NCI-H2107 treated with DMSO at 0.1 percent for 48 hours (cell line): ENCODE data around the gene DYNC1H1.
A peak's percentile ranks its signal among the peaks of the same experiment; 100 is the strongest.

Experiments
- DNase-seq: peaks from one replicate; lab custom pipeline; 2025; ENCODE audit not compliant: unreplicated experiment; lab: John Stamatoyannopoulos, UW

DYNC1H1 gene

DNA sequence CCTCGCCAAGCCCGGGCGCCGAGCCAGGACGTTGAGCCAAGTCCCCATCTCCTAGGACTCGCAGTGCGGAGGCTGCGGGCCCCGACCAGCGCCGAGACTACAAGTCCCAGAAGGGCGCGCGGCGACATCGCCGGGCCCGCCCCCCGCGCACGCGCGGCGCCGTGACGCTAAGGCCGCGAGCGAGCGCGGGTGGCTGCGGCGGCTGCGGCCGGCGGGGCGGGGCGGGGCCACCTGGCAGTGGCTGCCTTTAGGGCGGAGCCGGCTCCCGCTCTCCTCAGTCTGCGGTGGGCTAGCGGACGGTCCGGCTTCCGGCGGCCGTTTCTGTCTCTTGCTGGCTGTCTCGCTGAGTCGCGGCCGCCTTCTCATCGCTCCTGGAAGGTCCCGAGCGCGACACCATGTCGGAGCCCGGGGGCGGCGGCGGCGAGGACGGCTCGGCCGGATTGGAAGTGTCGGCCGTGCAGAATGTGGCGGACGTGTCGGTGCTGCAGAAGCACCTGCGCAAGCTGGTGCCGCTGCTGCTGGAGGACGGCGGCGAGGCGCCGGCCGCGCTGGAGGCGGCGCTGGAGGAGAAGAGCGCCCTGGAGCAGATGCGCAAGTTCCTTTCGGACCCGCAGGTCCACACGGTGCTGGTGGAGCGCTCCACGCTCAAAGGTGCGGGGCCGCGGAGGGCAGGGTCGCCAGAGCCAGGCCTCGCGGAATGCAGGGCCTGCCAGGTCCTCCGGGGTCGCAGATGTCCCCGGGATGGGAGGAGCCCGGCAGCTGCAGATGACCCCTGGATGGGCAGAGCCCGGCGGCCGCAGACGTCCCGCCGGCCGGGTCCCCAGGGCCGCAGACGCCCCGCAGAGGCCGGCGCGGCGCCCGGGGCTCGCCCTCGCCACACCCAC is at the start of gene DYNC1H1:
DYNC1H1 (plus strand) TSS at position 277 of the 884 bp plus-strand sequence; CDS start at position 396, 119 bp downstream.
- DNase-seq, result peak; percentile 86

- no peak for DNase-seq
Observed at GRCh38 chr14:101915871-101916815, 48.2 kb upstream of the DYNC1H1 start.

DNA sequence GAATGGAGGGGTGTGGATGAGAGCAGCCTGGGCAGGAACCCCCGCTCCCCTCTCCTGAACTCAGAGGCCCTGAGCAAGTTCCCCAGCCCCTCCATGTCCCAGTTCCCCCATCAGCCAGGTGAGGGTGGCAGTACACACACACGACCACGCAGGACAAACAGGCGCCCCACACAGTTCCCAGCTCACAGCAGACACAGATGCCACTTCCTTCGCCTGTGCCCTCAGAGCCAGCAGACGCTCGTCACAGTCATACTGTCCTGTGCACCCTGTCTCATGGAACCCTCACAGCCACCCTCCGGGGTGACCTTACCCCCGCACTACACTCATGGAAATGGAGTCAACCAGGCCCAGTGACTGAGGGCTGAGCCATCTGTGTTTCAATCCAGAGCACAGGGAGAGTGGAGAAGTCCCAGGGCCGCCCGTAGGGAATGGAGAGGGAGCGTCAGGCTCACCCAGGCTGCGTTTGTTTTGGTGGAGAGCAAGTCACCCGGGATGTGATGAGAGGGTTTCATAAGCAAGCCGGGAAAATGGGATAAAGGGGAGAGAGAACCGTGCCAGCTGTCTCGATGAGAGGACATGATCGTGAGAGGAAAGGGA is 47.5 kb upstream of the DYNC1H1 start:
- no peak for DNase-seq

DNA sequence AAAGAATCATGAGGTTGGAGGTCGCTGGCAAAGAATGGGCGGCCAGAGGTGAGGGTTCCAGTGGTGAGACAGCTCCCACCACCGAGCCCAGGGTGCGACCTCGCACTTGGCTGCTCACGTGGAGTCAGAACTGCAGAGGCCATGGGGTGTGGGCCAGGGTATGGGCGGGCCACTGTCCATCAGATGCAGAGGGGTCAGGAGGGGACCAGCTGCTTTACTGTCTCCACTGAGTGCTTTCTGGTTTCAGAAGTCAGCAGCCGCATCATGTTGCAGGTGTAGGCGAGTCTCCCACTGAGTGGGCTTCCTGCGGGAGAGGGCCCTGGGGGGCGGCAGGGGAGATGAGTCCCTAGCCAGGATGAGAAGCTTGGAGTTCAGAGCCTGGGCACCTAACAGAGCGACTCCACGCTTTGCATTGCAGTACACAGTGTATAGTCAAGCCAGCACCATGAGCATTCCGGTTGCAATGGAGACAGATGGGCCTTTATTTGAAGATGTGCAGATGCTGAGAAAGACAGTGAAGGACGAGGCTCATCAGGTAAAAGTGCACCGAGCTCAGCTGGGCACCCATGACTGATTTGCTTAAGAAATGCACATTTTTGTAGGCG is 46.9 kb upstream of the DYNC1H1 start:
- DNase-seq, result no peak

- no peak for DNase-seq
Observed at GRCh38 chr14:101918065-101918989, 46.0 kb upstream of the DYNC1H1 start.

- no peak for DNase-seq
Observed at GRCh38 chr14:101920271-101920670, 44.1 kb upstream of the DYNC1H1 start.

DNA sequence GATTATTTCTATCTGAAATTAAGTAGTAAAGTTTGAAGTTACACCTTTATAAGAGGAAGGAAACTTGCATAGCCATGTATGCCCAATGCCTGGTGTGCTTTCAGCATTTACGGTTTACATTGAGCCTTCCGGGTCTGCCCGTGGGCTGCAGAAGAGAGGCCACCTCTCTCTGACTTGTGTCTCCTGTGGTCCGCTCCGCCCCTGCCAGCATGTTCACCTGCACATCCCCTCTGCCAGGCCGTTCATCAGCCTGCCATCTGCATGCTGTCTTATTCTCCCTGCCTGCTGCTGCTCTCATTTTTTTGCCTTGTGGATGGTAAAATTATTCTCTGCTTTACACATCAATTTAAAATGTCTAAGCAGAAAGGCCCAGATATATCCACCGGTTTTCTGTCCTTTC is 41.5 kb upstream of the DYNC1H1 start:
- DNase-seq, result no peak

GRCh38 chr14:101925152-101925551 is 39.2 kb upstream of the DYNC1H1 start:
- DNase-seq, result no peak

DNA sequence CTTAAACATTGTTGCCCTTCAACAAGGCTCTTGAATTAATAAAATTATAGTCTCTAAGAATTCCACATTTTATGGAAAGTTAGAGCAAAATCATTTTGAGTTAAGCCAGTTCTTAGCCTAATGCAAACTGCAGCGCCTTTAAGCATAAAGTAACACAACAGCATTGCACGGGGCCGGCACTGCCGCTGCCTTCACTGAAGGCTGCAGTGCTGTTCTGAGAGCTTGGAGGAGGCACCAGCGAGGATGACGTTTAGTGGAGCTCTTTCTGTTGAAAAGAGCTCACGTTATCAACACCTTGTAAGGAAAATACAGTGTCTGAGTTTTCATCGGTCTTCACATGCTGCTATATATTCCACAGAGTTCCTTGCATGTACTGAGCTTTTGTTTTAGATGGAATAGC is 38.3 kb upstream of the DYNC1H1 start:
- no peak for DNase-seq

- no peak for DNase-seq
Observed at GRCh38 chr14:101926620-101927019, 37.8 kb upstream of the DYNC1H1 start.

- no peak for DNase-seq
Observed at GRCh38 chr14:101927859-101928258, 36.5 kb upstream of the DYNC1H1 start.

DNA sequence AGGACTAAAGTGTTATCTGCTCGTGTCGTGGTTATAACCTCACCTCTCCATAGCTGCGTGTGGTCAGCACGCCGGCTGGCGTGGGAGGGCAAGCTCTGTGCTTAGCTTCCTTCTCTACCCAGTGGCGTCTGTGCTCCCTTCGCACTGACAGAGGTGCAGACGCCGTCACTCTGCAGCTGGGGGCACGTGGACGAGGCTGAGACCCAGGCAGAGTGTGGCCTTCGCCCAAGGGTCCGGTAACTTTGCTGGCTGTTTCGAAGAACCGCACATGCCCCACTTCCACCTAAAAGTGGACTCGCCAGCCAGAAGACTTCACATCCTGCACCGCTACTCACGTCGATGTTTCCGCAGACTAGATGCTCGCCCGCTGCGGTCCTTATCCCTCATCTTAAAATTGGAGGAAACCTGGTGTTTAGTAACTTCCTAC is 35.9 kb upstream of the DYNC1H1 start:
- no peak for DNase-seq

DNA sequence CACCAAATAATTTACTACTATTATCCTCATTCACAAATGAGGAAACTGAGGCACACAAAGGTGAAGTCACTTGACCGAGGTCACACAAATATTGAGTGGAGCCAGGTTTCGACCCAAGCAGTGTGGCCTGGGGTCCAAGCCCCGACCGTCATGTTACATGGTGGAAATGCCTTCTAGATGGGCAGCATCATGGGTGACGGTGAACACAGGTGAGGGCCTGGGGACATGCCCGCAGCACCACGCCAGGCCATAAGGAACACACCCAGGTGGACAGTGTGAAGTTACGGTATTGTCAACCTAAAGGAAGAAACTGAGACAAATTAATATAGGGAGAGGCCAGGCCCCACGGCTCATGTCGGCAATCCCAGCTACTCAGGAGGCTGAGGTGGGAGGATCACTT is 35.3 kb upstream of the DYNC1H1 start:
- DNase-seq, result no peak

GRCh38 chr14:101929946-101930345 is 34.4 kb upstream of the DYNC1H1 start:
- no peak for DNase-seq

GRCh38 chr14:101932673-101933072 is 31.7 kb upstream of the DYNC1H1 start:
- peak; percentile 31 for DNase-seq

DNA sequence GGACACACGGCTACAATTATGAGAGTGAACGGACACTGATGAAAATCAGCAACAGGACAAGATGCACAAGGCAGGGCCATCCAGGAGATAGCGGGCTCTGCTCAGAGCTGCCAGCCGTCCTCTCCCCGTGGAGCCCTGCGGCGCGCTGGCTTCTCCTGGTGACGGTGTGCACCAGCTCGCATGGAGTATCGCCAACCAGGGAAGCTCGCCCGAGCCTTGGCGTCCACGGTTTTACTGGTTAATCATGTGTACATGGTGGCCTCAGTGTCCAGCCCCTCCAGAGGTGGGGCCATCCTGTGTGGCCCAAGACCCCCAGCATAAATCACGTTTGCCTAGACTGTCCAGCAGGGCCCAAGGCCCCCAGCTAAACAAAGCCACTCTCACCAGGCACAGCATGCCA is 31.2 kb upstream of the DYNC1H1 start:
- DNase-seq, result no peak

- DNase-seq, result no peak
Observed at GRCh38 chr14:101934601-101935150, 29.7 kb upstream of the DYNC1H1 start.

DNA sequence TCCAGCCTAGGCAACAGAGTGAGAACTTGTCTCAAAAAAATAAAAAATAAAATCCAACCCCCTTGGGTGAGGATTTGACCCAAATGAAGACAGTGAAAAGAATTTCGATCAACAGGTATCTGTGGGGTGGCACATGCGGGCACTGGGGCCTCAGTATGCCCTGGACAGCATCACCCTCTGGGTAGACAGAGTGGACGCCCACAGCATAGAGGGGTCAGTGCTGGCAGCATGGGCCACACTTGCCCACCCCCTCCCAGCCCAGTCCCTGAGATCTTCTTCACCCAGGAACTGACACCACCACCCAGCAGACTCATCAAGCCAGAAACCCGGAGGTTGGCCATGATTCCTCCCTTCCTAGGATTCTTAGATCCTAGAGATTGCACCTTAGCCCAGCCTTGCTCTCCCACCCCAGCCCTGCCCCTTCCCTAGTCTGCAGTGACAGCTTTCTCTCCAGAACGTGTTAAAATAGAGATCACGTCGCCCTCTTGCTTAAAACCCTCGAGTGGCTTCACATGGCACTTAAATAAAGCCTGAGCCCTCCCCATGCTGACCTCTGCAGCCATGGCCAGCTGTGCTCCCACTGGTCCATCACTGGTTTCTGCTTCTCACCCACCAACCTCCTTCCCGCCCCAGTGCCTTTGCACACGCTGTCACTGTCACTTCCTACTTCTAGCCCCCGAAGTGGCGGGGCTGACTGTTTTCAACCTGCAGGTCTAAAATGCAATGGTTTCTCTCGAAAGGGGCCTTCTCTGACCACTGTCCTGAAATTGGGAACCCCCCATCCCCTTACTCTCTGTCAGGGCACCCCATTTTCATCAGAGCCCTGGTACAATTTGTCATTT is 26.2 kb upstream of the DYNC1H1 start:
- no peak for DNase-seq
